KG1 (cell line): ENCODE measurements around the gene SAXO1.

Source experiments
- DNase-seq: peaks from one replicate; lab custom pipeline; 2025; lab: John Stamatoyannopoulos, UW

The SAXO1 gene

DNA sequence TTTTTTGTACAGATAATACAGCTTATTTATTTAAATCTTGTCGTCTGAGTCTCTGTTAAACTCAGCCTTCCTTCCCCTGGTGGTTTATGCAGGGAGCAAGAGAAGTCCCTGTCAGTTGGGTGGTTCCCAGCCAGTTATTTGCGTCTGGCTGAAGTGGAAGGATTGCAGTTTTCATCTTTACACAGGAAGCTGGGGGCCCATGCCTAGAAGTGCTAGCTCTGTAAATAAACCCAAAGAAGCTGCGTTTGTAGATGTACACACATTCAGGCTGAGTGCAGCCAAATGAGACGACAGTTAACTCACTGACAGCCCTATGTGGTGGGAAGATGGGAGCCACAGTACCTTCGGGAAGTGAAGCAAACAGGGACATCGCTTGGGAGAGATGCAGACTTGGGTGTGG, 122.1 kb downstream of the SAXO1 start:
- no peak for DNase-seq

DNA sequence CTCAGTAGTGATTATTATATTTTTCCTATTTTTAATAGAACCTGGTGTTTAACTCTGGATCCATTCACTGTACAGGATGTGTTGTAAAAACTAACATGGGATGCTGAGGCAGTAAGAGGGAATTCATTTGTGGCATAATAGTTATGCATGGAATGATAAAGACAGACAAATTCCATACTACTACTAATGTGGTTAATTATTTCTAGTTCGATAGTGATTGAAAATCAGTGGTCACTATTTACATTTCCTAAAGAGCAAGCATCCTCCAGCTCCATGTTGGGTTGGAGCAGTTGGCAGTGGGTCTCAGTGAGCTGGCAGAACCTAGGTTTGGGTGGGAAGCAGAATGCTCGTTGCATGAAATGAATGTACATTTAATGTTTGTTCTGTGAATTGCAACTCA, 122.6 kb downstream of the SAXO1 start:
- DNase-seq = no peak

DNA sequence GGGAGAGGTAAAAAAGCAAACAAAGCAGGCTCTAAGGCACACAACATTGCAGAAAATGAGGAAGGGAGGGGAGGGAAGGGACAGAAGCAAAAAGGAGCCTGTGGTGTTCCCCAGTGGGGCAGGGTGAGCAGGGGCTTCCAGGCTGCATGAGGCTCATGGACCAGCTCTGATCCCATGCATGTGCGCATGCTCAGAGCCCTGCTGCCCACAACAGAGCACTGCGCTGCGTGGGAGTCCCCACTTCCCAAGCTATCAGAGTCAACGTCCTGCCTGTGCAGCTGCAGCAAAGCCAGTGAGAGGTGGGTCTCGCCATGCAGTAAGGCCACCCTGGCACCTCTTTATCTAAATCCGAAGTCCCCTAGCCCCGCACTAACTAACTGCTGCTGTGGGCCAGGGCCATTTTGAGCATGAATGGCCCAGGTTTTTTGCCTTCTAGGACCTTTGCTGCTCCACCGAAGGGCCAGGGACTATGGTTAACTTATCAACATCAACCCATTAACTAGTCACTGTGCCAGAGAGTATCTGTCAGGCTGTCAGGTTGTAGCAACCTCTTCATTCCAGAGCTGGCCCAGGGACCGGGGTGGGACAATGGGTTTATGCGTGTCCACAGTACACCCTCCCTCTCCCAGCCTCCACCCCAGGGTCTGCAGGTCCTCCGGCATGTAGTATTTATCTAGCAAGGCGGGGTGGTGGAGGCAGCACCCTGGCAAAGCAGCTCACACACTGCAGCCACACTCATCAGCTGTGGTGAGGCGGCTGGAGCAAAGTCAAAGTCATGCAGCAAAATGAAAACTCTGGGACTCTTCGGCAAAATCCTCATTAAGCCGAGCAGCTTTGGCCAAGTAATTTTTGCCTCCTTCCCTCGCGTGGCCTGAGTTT, 123.6 kb downstream of the SAXO1 start:
- no peak for DNase-seq

DNA sequence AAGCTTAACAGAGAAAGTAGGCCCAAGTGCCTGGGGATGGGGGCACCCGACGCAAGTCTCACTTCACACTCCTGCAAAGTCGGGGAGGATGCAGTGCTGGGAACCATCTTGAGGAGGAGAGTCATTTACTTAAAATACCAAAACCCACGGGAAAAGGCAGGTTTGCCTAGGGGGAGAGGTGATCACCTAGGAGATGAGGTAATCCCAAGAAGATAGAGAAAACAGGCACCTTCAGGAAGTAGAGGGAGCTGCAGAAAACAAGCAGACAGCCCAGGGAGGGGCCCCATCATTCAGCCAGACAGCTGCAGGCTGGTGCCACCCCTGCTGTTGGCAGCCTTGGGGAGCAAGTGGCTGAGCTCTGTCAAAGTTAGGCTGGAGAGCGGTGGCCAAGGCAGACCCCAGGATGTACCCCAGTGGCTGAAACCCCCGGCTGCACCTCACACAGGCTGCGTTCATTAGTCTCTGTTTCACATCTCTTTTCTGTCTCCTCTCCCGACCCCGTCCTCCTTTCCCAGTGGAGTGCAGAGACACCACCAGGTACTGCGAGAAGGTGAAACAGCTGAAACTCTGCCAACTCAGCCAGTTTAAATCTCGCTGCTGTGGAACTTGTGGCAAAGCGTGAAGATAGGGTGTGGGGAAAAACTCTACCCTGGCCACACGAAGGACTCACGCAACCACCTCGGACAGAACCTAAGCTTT, 124.9 kb downstream of the SAXO1 start:
- no peak for DNase-seq

DNA sequence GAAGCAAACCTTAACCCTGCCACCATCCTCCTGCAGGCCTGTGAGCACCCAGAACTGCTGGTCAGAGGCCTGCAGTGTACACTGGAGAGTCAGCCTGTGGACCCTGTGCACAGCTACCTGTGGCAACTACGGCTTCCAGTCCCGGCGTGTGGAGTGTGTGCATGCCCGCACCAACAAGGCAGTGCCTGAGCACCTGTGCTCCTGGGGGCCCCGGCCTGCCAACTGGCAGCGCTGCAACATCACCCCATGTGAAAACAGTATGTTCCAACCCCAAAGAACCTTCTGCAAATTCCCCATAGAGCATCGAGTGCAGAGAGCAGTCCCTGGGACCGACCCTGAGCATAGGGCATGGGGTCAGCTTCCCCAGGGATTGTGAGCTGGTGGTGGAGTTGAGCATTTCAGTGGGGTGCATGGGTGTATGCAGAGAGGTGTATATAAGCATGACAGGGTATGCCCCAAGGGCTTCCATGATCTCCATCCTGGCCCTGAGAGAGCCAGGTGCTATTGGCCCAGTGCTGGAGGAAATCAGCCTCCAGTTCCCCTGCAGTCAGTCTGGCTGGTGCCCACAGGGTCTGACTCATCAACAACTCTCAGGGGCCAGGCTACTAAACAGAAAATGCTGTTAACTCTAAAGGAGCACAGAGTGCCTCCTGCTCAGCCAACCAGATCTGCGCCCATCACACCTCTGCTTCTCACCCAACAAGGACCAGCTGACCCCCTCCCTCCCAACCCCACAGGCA, 126.2 kb downstream of the SAXO1 start:
- DNase-seq = no peak

DNA sequence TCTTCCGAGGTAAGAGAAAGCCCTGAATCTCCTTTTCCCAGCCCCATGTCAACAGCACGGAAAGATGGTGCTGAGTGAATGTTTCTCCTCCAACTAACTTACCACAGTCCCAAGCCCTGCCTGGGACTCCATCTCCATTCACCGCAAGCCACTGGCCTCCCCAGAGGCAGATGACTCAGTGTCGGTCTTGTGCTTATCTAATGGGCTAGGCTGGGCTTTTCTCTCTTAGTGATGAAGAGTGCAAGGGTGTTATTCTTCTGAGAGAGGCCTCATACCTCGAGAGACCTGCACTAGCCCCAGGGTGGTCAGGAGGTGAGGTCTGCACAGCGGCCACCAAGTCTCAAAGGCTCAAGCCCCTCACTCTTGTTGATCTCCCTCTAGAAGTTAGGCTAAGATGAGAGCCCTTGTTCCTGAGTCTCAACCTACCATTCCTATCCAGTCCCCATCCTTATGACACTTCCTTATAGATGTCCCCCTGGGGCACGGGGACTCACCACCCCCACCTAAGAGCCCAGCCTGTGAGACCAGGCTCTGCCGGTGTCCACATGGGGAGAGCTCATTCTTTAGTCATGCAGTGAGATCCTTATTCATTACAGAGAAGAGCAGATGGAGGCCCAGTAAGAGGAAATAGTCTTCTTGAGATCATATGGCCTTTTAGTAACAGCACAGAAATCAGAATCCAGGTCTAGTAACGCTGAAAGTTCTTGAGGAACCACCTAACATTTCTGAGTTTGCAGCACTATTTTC, 127.0 kb downstream of the SAXO1 start:
- DNase-seq = no peak

DNA sequence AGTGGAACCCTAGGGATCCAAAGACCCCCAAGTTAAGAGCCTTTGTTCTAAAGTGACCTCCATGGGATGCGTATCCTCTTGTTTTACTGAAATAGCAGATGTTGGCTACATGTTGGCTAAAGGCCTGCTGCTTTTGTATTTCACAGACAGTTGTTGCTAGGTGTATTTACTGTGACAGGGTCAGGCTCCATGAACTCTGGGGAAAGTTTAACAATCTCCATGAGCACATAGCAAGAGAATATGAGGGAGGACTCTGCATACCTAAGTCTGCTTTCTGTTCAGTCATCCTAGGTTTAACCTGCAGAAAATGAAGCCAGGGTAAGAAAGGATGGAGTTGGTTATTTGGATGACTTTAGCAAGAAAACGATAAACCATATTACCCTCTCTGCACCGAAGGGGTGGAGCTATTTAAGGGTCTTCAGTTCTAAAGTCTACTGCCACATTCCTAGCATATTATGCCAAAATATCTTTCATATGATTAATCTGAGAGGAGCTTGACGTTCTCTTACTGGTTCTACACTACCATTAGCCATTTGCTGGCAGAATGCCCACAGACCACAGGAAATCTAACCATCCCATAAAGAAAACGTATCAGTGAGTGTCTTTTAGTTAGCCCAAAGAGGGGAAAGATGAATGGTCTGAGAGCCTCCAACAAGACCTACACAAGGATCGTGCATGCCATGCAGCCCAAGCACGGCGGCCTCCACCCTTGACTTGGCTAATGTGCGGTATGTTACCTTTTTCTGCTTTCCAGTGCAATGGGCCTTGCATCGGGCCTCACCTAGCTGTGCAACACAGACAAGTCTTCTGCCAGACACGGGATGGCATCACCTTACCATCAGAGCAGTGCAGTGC, 127.8 kb downstream of the SAXO1 start:
- DNase-seq = no peak

DNA sequence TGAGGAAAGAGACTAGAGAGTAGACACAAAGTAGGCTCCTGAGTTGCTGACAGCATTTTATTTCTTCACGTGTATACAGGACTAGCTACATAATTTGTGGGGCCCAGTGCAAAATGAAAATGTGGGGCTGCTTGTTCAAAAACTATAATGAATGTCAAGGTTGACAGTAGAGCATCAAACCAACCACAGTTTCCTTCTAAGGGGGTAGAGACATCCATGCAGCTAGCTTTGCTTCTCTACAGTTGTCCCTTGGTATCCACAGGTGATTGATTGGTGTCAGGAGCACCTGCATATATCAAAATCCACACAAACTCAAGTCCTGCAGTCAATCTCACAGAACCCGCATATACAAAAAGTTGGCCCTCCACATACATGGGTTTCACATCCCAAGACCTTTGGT, 129.6 kb downstream of the SAXO1 start:
- DNase-seq = no peak

DNA sequence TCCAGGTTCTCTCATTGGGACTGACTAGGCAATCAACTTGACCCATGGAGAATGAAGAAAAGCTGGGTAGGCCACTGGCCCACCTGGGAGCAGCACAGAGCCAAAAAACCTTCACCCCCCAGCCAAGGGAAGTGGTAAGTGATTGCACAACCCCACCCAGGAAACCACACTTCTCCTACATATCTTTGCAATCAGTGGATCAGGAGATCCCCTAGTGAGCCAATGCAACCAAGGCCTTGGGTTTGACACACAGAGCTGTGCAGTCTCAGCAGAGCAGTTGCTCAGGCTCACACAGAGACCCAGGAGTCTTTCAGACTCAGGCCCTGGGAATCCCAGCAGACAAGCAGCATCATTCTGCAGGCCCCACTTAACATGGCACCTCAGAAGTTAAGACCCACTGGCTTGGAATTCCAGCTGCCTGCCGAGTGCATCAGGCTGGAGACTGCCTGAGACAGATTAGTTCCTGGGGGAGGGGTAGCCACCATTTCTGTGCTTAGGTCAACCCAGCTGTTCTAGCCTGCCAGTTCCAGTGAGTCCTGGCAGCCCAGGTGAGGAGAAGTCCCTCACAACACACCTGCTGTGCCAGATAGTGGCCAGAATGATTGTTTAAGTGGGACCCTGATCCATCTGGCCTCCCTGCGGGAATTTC, 136.4 kb downstream of the SAXO1 start:
- no peak for DNase-seq

DNA sequence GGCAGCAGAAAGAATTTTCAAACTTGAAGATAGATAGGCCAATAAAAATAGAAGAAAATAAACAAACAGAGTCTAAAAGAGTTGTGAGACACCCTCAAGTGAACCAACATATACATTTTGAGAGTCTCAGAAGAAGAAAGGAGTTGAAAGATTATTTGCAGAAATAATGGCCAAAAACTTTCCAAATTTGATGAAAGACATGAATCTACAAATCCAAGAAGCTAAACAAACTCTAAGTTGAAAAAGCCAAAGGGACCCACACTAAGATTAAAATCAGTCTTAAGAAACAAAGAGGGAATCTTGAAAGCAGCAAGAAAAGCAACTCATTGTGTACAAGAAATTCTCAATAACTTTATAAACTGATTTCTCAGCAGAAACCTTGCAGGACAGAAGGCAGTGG, 137.0 kb downstream of the SAXO1 start:
- DNase-seq = no peak

DNA sequence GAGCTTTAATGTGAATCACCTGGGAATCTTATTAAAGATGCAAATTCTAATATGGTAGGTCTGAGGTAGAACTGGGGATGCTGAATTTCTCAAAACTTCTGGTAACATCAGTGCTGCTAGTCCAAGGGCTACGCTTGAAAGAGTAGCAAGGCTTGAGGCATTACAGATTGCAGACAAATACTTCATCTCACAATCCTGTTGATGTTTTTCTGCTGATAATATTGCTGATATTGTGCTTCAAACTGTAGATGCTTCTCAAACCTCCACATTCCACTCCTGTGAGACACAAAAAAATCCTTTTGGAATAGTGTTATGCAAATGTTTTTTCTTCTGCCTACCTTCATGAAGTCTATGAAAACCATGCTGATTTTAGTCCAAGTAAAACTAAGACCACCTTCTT, 139.5 kb downstream of the SAXO1 start:
- DNase-seq = no peak

DNA sequence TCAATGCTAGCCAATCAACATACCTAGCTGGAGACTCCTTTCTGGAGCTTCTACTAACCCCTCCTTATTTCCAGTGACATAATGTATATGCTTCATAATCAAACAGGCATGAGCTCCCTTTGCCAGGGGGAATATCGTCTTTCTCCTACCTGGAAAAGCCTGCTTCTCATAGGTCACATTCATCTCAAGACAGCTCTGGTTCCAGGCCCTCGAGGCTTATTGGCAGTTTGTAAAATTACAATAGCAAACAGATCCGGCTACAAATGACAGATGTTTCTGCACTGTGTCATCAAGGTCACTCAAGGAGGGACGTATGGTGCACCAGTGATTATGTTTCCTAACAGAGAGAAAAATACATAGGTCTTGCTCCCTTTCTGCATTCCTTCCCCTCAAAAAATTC, 140.0 kb downstream of the SAXO1 start:
- no peak for DNase-seq

DNA sequence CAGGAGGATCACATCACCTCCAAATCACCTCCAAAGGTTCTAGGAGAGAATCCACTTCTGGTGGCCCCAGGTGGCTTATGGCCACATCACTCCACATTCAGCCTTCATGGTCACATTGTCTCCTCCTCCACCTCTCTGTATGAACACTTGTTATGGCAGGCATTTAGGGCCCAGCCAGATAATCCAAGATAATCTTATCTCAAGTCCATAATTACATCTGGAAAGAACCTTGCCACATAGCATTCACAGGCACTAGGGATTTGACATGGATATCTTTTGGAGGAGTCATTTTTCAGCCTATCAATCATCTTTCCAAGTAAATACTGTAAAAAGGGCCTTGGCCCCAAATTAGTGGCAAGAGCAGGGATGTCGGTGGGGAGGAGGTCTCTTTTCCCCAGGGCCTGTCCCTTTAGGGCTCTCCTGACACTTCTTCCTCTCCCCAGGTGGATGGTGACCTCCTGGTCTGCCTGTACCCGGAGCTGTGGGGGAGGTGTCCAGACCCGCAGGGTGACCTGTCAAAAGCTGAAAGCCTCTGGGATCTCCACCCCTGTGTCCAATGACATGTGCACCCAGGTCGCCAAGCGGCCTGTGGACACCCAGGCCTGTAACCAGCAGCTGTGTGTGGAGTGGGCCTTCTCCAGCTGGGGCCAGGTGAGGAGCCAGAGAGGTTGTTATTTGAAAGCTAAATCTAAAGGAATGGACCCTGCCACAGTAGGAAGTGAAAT, 140.9 kb downstream of the SAXO1 start:
- no peak for DNase-seq

DNA sequence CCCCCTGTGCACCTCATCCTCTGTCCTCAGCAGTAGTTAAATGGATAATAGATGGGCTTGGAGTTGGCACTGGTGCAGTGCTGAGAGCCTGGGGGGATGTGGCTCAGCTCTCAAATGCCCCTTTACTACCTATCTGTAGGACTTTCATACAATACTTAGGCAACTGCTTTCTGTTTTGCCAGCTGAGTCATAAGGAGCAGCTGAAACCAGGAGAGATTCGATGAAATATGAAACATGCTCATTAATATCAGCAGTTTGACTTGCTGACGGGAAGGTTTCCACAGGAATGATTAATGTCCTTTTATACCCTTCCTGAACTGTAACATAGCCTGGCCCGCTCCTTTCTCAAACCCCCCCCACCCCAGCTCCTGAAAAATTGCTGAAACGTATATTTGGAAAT, 142.6 kb downstream of the SAXO1 start:
- no peak for DNase-seq

DNA sequence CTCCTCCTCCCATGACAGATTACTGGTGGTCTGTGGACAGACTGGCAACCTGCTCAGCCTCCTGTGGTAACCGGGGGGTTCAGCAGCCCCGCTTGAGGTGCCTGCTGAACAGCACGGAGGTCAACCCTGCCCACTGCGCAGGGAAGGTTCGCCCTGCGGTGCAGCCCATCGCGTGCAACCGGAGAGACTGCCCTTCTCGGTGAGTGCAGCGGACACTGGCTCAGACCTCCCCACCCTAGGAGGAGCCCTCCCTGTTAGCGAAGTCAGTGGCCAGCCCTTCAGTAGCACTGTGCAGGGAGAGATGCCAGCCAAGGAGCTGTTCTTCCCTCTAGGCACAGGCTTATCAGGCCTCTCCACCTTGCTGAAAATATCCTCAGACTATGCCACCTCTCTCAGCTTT, 143.5 kb downstream of the SAXO1 start:
- no peak for DNase-seq

DNA sequence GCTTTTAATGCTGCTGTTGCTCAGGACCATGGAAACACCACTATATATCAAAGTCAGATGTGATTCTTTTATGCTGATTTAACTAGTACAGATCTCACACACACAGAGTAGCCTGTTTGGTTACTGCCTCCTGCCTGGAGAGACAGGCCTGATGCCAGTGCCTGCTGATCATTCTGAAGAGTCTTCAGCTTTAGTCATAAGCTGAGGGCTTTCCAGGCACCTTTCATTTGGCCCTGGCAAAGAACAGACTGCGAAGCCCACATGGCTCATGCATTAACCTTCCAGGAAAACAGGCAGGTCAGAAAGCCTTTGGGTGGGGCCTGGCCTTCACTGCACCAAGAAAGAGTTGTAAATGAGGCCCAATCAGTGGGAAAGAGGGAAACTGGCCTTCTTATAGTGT, 144.7 kb downstream of the SAXO1 start:
- no peak for DNase-seq

DNA sequence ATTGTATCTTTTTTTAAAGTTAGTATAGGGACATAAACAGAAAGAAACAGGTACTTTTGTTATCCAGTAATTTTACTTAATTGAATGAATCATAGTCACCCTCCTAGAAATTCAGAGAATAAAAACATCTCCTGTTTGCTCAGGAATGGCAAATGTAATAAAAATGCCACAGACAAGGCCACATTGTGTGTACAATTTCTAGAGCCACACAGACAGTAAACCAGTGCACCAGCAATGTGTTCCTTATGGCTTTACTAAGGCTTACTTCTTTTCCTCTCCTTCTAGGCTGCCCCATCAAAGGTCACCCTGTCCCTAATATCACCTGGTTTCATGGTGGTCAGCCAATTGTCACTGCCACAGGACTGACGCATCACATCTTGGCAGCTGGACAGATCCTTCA, 145.5 kb downstream of the SAXO1 start:
- no peak for DNase-seq

DNA sequence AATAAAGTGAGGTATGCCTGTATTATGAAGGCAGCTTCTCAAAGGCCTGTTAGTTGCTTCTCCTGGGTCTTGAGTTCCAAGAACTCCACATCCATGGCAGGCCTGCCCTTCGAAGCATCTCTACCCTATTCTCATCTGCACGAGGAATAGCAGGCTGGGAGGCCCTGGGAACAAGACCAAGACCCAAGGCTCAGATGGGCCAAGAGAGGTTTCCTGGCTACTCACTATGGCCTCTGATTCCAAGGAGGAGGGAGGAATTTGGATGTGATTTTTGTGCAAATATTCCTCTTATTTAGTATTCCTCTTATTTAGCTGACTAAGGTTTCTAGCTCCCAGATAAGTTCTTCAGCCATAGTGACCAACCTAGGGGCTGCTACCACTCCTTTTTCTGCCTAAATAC, 151.3 kb downstream of the SAXO1 start:
- DNase-seq = no peak

DNA sequence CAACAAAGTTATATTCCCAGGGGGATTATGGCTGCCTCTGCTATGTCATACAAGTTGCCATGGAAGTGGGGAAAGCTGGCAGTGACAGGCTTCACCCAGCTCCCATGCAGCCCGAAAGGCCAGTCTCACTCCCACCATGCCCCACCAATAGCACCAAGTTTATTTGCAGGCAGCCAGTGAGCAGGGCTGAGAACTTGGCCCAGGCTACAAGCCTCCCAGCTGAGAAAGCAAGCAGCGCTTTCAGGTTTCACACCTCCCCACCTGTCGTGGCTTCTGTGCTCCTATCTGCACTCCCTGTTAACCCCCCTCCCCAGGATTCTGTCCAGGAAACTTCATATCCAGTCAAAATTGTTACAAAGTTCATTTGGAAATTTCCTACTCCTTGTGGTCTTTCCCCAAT, 155.0 kb downstream of the SAXO1 start:
- no peak for DNase-seq
